Endodermal cell (in vitro differentiated cells): Measurements from ENCODE around the gene C14orf119. TPM values are rescaled to one million over a fixed set of nuclear protein-coding genes. Genes with fewer than 3 reads are reported as not detected.

Experiments
- DNase-seq: peaks from one replicate; pipeline ENCODE4 v3.0.0-alpha.2; 2017
- H3K27ac ChIP-seq: 2 replicates; pipeline ENCODE4 v1.5.1; 2013; ENCODE audit warnings: mild to moderate bottlenecking, low read depth, low read length, moderate library complexity
- H3K27me3 ChIP-seq: 2 replicates; pipeline ENCODE4 v1.6.1; 2013; ENCODE audit warnings: mild to moderate bottlenecking, low read length, moderate library complexity; ENCODE audit not compliant: insufficient read depth, control insufficient read depth, poor library complexity, severe bottlenecking
- H3K36me3 ChIP-seq: 2 replicates; pipeline ENCODE4 v1.7.0; 2013; ENCODE audit warnings: mild to moderate bottlenecking, low read length, moderate library complexity; ENCODE audit not compliant: control insufficient read depth, insufficient read depth
- H3K4me1 ChIP-seq: one replicate; pipeline ENCODE4 v1.7.0; 2013; ENCODE audit warnings: low read length; ENCODE audit not compliant: control insufficient read depth, insufficient read depth
- H3K4me3 ChIP-seq: 2 replicates; pipeline ENCODE4 v1.5.1; 2013; ENCODE audit warnings: mild to moderate bottlenecking, low read length, moderate library complexity
- H3K9ac ChIP-seq: 2 replicates; pipeline ENCODE4 v1.6.1; 2013; ENCODE audit warnings: mild to moderate bottlenecking, low read length, moderate library complexity; ENCODE audit not compliant: poor library complexity, severe bottlenecking; ENCODE audit errors: extremely low read depth
- H3K9me3 ChIP-seq: 2 replicates; pipeline ENCODE4 v1.6.1; 2013; ENCODE audit warnings: mild to moderate bottlenecking, low read length, moderate library complexity; ENCODE audit not compliant: control insufficient read depth
- H3K27ac Mint-ChIP-seq: 2 replicates; pipeline ENCODE4 v1.8.0; 2020; ENCODE audit warnings: mixed read lengths
- H3K27me3 Mint-ChIP-seq: 2 replicates; pipeline ENCODE4 v1.8.0; 2021; ENCODE audit warnings: mild to moderate bottlenecking, mixed read lengths; ENCODE audit not compliant: insufficient read depth
- H3K36me3 Mint-ChIP-seq: 2 replicates; pipeline ENCODE4 v1.8.0; 2020; ENCODE audit warnings: low read depth, mixed read lengths
- H3K4me1 Mint-ChIP-seq: 2 replicates; pipeline ENCODE4 v1.8.0; 2020; ENCODE audit warnings: mixed read lengths
- H3K4me3 Mint-ChIP-seq: 2 replicates; pipeline ENCODE4 v1.8.0; 2020; ENCODE audit warnings: mild to moderate bottlenecking, moderate library complexity, mixed read lengths
- H3K9me3 Mint-ChIP-seq: 2 replicates; pipeline ENCODE4 v1.8.0; 2020; ENCODE audit warnings: mild to moderate bottlenecking, mixed read lengths
- CTCF ChIP-seq: fragments of 200-600 bp; sonication (generic); conservative IDR thresholded peaks from 2 replicates; pipeline ENCODE4 v1.5.0; 2021; ENCODE audit warnings: antibody characterized with exemption, mild to moderate bottlenecking
- WGBS, 2 experiments: methylation state at CpG; one replicate each; pipeline versions ENCODE4 v1.1.5 to v1.1.7; 2013; ENCODE audit warnings: missing lambda C conversion rate in 2 of 2, mixed read lengths in 1 of 2; ENCODE audit not compliant: insufficient coverage in 1 of 2, insufficient read length in 1 of 2; 5-methylcytosine and 5-hydroxymethylcytosine counted together
- total RNA-seq, 2 donors: library from RNA; stranded (reverse); fragmentation: NEBNext Ultra II Directional in 1 of 2; extraction: Animal tissue kit (Norgen Biotek cat#: 25700) in 1 of 2; gene quantifications; 2 replicates in 1 of 2; 3 replicates in 1 of 2; pipeline ENCODE4 v1.2.1, GENCODE V29; 2021

The C14orf119 gene
- total RNA-seq, 2 donors from 2014 or later = 76.7 to 82.9 TPM

- no peak overlapping the region for H3K27ac Mint-ChIP-seq
- no peaks in the 10 kb centered on the region for H3K27me3 ChIP-seq
- H3K36me3 Mint-ChIP-seq = peaks cover 7% of the 10 kb centered on the region
- H3K9me3 Mint-ChIP-seq = no peaks in the 10 kb centered on the region
- H3K27me3 Mint-ChIP-seq = no peaks in the 10 kb centered on the region
- no peak overlapping the region for H3K4me3 ChIP-seq
- WGBS, 2 experiments = 87 to 100% methylated on average over 1 to 8 of the region's 8 CpGs
- no peak overlapping the region for H3K9ac ChIP-seq
- DNase-seq = no peak
- no peak overlapping the region for H3K4me3 Mint-ChIP-seq
- no peak overlapping the region for H3K27ac ChIP-seq
- no peaks in the 10 kb centered on the region for H3K9me3 ChIP-seq
- H3K4me1 Mint-ChIP-seq = peaks cover 23% of the 10 kb centered on the region
- H3K36me3 ChIP-seq = no peaks in the 10 kb centered on the region
- no peak for TF ChIP-seq CTCF
- H3K4me1 ChIP-seq = no peaks in the 10 kb centered on the region
Observed at GRCh38 chr14:23126548-23127278, 31.4 kb downstream of the C14orf119 start.

GRCh38 chr14:23127861-23128260, 32.6 kb downstream of the C14orf119 start:
- no peaks in the 10 kb centered on the region for H3K36me3 ChIP-seq
- no peak overlapping the region for H3K4me3 ChIP-seq
- no peak overlapping the region for H3K4me3 Mint-ChIP-seq
- TF ChIP-seq CTCF = no peak
- peaks cover 7% of the 10 kb centered on the region for H3K36me3 Mint-ChIP-seq
- WGBS, 2 experiments = 90 to 100% methylated on average over 1 to 3 of the region's 3 CpGs
- peaks cover 16% of the 10 kb centered on the region for H3K4me1 Mint-ChIP-seq
- H3K27me3 Mint-ChIP-seq = no peaks in the 10 kb centered on the region
- no peaks in the 10 kb centered on the region for H3K9me3 ChIP-seq
- no peaks in the 10 kb centered on the region for H3K9me3 Mint-ChIP-seq
- H3K27me3 ChIP-seq = no peaks in the 10 kb centered on the region
- H3K27ac Mint-ChIP-seq = no peak overlapping the region
- no peaks in the 10 kb centered on the region for H3K4me1 ChIP-seq
- no peak overlapping the region for H3K27ac ChIP-seq
- no peak overlapping the region for H3K9ac ChIP-seq
- no peak for DNase-seq

GRCh38 chr14:23128969-23129758, 33.9 kb downstream of the C14orf119 start:
- no peaks in the 10 kb centered on the region for H3K4me1 ChIP-seq
- H3K27ac ChIP-seq = no peak overlapping the region
- H3K9ac ChIP-seq = no peak overlapping the region
- no peak overlapping the region for H3K4me3 ChIP-seq
- H3K4me3 Mint-ChIP-seq = no peak overlapping the region
- no peak overlapping the region for H3K27ac Mint-ChIP-seq
- no peaks in the 10 kb centered on the region for H3K27me3 Mint-ChIP-seq
- H3K9me3 ChIP-seq = no peaks in the 10 kb centered on the region
- H3K4me1 Mint-ChIP-seq = peaks cover 9% of the 10 kb centered on the region
- H3K9me3 Mint-ChIP-seq = no peaks in the 10 kb centered on the region
- TF ChIP-seq CTCF = no peak
- WGBS, 2 experiments = 94 to 100% methylated on average over 7 of the region's 7 CpGs
- H3K36me3 ChIP-seq = no peaks in the 10 kb centered on the region
- DNase-seq = no peak
- H3K36me3 Mint-ChIP-seq = peaks cover 7% of the 10 kb centered on the region
- H3K27me3 ChIP-seq = no peaks in the 10 kb centered on the region
